ENCODE data around the gene DRD4.
A peak's percentile ranks its signal among the peaks of the same experiment; 100 is the strongest.

DRD4 gene

DNA sequence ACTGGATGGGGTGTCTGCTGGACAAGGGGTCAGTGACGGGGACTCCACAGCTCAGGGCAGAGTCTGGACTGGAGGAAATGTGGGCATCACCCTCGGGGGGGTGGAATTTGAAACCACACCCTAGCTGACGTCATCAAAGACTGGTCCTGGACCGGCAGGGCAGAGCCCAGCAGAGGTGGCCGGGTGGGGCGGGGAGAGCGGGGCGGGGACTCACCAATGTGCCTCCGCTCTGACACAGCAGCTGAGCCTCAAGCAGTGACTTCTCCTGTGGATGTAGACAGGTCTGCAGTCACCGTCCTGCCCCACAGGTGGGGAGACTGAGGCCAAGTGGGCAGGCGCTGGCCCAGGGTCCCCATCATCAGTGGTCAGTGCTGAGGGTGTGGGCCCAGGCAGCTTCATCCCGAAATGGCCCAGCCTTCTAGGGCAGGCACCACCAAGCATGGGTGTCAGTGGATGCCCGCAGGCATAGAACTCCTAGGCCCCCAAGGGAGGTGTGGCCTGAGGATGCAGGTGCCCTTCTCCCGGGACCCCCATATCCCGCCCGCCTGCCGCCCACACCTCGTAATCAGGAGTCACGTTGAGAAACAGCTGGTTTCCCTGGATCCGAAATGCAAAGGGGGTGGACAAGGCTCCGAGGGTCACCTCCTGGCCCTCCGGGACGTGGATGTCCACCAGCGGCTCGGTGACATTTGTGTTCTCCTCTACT, 12.9 kb upstream of the DRD4 start:
- DNase-seq, result no peak

DNA sequence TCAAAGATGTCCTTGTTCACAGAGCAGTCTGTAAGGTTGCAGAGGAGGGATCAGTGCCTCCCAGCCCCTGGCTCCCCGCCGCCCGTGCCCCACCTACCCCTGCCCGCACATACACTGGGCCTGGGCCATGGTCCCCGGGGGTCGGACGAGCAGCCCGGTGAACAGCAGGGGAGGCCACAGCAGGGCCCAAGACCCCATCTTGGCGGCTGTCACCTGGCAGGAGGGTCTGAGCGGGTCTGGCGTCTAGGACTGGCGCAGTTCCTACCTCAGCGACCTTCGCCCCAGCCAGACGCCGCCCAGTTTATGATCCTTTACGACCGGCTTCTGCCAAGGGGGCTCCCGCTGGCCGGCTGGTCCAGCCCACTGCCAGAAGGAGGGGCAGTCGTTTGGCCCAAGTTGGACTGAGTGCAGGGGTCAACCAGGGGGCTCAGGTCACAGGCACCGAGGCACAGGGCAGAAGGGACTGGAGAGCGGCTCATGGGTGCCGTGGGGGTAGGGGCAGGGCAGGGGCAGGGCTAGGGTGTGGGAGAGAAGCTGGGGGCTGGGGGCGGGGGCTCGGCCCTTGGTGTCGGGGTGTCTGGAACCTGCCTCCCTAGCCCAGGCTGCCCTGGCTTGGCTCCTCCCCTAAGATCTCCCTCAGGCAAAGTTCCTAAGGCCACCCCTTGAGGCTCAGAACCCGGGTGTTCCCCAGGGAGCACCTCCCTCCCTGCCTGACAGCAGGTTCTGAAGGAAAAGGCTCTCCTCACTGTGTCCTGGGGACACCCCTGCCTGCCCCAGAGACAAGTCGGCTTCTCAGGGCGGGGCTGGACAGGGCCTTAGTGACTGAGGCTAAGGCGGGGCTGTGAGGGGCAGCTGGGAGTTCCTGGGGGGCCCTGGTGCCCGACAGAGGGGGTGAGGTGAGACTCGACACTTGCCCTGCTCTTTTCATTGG, 12.1 kb upstream of the DRD4 start, which contains the start of gene CDHR5:
Gene CDHR5 (minus strand): TSS at position 251 of the 931 bp plus-strand sequence. CDS start 53 bp downstream, at position 198.
- DNase-seq, result no peak

DNA sequence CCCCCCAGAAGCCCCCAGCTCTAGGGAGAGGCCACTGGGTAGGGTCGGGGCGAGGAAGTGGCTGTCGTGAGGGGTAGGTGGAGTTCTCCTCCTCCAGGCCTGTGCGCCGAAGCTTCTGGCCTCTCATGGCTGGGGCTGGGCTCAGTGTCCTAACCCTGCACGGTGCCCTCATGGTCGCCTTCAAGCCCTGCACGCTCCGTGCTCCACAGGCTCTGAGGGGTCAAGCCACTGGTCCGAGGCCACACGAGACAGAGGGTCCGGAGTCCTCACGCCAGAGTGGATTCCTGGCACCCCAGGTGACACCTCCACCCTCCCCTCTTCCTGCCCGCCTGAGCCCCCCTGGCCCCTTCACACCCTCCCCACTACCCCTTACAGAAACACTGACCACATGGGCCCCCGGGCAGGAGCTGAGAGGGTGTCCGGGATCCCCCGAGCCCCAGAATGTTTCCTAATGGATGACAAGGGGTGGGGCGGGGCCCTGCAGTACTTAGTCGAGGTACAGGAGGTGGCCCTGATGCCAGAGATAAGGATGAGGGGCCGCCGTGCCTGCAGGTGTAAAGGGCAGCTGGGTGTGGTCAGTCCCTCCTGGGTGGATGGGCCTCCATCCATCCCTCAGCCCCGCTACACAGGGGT, 11.3 kb upstream of the DRD4 start:
- DNase-seq, result no peak

DNA sequence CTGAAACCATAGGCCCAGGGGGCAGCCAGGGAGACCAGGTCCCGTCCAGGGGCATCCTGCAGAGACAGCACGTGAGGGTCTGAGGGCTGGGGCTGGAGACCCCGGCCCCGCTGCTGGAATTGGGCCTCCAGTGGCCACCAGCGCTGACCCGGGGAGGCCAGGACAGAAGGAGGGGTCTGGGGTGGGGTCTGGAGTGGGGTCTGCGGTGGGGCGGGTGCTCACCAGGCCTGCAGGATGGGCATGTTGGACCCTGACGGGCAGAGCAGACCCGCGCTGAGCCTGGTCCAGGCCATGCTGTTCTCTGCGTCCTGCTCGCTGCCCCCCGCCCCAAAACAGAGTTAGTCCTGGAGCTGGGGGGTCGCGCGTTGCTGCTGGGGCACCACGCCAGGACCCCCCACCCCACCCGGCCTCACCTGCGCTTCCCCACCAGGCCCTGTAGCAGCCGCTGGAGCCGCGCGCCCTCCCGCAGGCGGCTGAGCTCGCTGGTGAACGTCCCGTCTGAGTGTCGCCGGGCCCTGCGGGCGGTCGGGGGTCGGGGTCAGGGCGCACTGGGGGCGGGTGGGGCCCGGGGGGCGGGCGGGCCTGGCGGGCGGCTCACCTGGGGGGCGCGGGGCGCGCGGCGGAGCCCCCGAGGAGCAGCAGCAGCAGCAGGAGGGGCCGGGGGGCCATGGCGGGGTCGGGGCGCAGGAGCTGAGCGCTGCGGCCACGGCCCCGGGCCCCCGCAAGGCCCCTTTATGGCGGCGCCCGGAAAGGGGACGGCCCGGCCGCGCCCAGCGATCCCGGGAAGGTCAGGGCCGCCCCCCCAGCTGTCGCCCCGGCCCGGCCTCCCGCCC, 10.4 kb upstream of the DRD4 start, which contains the start of gene SCT:
Gene SCT (minus strand): TSS at position 707 of the 833 bp plus-strand sequence. CDS start 38 bp downstream, at position 669.
- DNase-seq, result no peak

DNA sequence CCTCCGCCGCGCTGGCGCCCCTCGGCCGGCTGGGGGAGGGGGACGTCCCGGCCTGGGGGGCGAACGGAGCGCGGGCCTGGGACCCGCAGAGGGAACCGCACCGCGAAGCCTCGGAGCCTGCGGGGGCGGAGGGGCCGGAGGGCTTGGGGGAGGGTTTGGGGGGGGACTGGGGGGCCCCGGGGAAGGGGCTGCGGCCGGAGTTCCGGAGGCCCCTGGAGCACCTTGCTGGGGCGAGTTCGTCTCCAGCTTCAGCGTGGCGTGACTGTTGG, 9.8 kb upstream of the DRD4 start:
- no peak for DNase-seq

DNA sequence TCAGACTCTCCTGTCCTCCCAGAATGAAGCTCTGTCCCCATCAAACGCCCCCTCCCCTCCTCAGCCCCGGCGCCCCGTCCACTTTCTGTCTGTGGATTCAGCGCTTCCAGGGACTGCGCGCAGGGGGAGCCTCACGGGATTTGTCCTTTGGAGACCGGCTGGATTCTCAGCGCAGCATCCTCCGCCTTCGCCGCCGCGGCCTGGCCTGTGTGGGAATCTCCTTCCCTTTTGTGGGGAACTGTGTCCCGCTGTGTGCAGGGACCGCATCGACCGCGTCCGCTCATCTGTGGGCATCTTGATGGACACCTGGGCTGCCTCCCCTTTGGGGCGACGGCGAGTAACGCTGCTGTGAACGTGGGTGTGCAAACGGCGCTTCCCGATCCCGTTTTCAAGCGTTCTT, 9.0 kb upstream of the DRD4 start:
- no peak for DNase-seq

DNA sequence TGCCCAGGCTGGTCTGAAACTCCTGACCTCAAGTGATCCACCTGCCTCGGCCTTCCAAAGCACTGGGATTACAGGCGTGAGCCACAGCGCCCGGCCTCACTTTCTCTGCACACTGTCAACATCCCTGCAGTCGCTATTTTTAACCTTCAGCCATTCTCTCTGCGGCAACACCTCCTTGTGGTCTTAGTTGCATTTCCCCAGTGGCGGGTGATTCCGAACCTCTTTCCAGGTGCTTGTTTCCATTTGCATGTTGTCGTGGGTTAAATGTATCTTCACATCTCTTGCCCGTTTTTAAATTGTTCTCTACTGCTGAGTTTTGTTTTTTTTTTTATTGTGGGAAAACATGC, 7.9 kb upstream of the DRD4 start:
- DNase-seq, result peak; percentile 37

DNA sequence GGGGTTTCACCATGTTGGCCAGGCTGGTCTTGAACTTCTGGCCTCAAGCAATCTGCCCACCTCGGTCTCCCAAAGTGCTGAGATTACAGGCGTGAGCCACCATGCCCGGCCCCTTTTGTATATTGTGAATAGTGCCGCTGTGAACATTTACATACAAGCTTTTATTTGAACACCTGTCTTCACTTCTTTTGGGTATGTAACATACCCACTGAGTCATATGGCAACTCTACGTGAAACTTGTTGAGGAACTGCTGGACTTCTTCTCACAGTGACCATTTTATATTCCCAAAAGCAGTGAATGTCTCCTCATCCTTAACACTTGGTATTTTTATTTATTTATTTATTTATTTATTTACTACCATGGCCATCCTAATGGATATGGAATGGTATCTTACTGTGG, 6.2 kb upstream of the DRD4 start:
- no peak for DNase-seq

DNA sequence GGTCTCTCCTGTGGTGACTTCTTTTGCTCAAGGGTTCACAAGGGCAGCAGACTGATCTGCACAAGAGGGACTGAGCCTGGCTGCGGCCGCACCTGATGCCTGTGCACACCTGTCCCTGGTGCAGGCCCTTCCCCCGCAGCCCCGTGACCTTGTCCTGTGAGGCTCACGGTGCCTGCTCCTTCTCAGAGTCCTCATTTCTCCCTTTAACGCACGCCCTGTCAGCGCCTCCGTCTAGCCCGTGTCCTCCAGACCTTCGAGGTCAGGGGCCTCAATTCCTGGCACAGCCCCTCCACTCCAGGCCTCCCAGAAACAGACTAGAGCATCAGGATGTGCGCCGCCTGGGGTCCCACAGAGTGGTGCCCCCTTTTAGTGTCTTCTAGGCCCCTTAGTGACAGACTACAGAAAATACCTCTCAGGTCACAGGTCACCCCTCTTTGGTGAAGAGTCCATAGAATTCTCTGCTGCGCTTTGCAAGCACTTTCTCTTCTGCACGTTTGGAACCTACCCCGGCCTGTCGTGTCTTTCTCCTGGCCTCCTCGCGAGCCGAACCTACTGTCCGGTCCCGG, 1.0 kb upstream of the DRD4 start:
- no peak for DNase-seq

DNA sequence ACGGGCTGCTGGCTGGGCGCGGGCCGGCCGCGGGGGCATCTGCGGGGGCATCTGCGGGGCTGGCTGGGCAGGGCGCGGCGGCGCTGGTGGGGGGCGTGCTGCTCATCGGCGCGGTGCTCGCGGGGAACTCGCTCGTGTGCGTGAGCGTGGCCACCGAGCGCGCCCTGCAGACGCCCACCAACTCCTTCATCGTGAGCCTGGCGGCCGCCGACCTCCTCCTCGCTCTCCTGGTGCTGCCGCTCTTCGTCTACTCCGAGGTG, 194 bp downstream of the DRD4 start:
- DNase-seq, result no peak

DNA sequence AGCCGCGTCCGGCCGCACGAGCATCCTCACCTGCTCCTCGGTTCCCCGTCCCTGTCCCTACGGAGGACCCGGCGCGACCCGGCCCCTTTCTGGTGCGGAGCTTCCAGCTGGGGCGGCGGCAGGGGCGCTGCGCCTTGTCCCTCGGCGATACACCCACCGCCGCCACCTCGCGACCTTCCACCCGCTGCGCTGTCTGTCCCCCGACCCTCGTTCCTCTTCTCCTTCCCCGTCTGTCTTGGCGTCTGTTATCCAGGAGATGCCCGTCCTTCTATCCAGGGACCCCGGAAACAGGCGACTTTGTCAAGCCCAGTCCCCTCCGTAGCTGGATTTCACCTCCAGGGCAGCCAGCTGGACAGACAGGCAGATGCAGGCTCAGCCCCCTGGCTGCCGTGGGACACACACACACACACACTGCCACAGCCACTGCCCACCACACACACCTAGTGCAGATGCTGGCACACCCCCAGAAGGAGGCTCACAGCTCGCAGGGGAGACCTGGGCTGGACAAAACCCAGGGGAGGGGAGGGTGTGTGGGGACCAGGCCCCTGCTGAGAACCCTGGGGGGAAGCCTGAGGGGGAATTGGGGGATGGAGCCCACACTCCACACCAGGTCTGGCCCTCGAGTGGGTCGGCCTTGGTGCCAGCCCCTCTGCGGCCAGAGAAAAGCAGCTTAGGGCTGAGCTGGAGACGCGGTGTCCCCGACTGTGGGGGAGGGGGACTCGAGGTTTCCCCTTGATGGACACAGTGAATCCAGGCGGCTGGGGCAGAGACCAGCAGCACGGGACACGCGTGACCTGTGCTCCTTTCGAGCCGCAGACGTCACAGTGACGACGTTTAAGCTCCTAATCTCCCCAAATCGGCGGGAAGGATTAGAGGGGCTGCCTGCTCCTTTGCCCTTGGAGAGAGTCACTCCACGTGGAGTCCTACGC, 788 bp downstream of the DRD4 start:
- no peak for DNase-seq

DNA sequence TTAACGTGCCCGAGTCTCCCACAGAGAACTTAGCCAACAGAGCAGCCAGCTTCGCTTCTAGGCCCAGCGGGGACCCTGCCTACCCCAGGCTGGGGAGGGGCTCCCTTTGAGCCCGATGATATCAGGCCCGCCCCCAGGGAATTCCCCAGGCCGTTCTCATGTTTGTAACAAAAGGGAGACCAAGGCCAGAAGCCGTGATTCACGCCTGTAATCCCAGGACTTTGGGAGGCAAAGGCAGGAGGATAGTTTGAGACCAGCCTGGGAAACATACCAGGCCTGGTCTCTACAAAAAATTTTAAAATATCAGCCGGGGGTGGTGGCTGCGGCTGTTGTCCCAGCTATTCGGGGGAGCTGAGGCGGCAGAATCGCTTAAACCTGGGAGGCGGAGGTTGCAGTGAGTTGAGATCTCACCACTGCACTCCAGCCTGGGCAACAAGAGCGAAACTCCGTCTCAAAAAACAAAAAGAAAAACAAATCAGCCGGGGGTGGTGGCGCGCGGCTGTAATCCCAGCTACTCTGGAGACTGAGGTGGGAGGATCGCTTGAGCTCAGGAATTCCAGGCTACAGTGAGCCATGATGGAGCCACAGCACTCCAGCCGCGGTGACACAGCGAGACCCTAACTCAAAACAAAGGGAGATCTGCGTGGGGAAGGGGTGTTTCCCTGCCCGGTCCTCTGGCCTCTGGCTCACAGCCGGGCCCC, 1.7 kb downstream of the DRD4 start:
- no peak for DNase-seq

DNA sequence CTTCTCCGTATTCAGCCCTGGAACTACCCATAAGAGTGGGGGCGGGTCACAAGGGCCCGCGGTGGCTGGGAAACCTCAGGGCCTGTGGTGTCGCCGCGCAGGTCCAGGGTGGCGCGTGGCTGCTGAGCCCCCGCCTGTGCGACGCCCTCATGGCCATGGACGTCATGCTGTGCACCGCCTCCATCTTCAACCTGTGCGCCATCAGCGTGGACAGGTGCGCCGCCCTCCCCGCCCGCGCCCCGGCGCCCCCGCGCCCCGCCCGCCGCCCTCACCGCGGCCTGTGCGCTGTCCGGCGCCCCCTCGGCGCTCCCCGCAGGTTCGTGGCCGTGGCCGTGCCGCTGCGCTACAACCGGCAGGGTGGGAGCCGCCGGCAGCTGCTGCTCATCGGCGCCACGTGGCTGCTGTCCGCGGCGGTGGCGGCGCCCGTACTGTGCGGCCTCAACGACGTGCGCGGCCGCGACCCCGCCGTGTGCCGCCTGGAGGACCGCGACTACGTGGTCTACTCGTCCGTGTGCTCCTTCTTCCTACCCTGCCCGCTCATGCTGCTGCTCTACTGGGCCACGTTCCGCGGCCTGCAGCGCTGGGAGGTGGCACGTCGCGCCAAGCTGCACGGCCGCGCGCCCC, 2.4 kb downstream of the DRD4 start:
- DNase-seq, result no peak

DNA sequence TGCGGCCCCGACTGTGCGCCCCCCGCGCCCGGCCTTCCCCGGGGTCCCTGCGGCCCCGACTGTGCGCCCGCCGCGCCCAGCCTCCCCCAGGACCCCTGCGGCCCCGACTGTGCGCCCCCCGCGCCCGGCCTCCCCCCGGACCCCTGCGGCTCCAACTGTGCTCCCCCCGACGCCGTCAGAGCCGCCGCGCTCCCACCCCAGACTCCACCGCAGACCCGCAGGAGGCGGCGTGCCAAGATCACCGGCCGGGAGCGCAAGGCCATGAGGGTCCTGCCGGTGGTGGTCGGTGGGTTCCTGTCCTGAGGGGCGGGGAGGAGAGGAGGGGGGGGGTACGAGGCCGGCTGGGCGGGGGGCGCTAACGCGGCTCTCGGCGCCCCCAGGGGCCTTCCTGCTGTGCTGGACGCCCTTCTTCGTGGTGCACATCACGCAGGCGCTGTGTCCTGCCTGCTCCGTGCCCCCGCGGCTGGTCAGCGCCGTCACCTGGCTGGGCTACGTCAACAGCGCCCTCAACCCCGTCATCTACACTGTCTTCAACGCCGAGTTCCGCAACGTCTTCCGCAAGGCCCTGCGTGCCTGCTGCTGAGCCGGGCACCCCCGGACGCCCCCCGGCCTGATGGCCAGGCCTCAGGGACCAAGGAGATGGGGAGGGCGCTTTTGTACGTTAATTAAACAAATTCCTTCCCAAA, 3.1 kb downstream of the DRD4 start:
- no peak for DNase-seq

DNA sequence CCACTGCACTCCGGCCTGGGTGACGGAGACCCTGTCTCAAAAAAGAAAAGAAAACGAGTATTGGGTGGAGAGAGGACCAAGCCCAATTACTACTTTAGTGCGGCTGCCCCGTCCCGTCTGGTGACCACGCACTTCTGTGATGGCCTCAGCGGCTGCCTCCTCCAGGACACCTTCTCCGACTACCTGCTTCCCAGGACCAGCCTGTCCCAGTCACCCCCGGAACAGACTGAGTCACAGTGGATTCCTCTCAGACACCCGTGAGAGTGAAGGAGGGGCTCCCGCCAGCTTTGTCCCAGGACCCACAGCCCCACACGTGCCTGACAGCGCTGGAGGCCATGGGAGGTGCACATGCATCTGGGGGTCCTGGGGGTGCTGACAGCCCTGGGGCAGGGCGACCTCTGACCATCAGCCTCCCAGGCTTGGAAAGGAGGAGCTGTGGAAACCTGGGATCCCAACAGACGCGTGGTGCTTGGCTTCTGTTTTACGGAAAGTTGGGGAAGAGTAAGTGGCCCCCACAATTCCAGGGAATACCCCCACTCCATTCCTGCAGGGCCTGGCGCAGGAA, 4.8 kb downstream of the DRD4 start:
- no peak for DNase-seq

DNA sequence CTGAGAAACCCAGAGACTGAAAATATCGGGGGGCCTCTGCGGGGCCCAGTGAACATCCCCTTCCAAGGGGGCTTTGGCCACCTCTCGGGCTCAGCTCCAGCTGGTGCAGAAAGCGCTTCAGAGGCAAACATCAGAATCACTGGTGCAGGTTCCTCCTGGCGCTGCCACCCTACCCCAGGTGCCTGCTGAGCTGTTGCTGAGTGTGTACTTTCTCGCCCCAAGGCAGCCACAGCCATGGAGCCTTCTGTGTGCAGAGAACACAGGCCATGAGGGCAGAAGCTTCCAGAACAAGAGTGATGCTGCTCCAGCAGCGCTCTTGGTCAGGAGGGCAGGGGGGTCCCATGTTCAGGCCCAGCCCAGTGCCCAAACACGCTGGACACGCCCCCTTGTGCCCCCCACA, 6.3 kb downstream of the DRD4 start:
- no peak for DNase-seq

DNA sequence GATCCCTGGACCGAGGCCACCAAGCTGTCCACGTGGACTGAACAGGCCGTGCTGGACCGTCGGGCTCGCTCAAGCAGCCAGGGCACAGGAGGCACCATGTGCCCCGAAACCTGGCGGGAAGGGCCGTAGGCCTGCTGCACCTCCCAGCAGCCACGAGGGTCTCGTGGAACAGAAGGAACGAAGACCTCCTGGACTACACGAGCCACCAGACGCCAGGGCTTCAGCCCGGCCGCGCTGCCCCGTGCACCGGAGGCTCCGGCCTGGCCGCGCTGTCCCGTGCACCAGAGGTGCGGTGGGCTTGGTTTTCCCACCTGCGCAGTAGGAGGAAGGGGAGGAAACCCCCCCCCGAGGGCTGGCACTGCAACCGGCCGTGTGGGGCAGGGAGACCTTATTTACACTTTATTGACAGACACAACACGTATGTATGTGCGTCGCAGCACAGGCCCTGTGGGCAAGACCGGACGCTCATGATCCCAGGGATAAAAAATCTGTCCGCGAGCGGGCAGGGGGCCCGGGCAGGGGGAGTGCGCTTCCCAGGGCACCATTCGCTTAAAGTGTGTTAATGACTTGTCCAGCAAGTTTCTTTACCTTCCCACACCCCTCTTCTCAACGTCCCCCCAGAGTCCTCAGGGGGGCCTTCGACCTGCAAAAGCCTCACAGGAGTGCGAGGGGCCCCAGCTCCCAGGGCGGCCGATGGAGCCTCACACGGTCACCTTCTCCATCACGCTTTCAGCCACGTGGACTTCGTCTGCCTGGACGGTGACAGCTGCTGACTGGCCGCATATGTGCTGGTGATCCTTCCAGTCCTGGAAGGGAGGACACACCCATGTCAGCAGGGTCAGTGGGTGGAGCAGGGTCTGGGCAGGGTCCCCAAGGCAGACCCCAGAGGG, 7.0 kb downstream of the DRD4 start:
- DNase-seq, result no peak

DNA sequence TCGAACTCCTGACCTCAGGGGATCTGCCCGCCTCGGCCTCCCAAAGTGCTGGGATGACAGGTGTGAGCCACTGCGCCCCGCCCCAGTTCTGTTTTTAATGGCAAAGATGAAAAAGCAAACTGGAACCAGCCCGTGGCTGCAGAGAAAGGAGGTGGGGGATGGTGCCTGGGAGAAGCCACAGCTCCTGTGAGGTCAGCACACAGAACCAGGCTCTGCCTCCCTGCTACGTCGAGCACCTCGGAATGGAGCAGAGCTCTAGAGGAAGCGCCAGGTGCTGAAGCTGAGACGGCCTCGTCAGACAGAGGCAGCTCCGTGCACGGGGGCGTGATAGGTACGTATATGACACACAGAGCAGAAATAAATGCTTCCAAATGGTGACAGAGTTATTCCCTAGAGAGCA, 8.5 kb downstream of the DRD4 start:
- peak; percentile 35 for DNase-seq

DNA sequence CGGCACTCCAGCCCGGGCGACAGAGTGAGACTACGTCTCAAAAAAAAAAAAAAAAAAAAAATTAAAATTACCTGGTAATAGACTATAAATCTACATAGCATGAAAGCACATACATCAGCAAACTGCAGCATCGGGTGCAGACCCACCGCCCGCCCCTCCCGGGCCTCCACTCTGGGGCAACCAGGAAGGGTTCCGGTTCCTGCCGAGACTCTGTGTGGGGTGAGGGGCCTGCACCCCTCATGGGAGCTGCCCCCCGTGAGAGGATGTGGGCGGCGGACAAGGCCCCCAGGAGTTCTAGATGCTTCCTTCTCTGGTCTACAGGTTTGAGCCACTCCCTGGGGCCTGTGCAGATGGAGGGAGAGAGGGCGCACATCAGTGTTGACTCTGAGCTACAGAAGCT, 9.1 kb downstream of the DRD4 start:
- DNase-seq, result no peak

Data from activated CD4-positive, alpha-beta T cell treated with anti-CD3 and anti-CD28 coated beads, Interleukin-10, Interleukin-2, amounts not matched to agents 100 ng/mL and 50 ng/mL, durations not matched to agents 16 hours and 8 hours (primary cell).